ENCODE data around the gene ATP6V0E2.
"Not testable (repeated sequence)": the region's sequence is repeated elsewhere in the genome, so short reads cannot be mapped to it uniquely, and the experiment has no call there.

ATP6V0E2 gene

DNA sequence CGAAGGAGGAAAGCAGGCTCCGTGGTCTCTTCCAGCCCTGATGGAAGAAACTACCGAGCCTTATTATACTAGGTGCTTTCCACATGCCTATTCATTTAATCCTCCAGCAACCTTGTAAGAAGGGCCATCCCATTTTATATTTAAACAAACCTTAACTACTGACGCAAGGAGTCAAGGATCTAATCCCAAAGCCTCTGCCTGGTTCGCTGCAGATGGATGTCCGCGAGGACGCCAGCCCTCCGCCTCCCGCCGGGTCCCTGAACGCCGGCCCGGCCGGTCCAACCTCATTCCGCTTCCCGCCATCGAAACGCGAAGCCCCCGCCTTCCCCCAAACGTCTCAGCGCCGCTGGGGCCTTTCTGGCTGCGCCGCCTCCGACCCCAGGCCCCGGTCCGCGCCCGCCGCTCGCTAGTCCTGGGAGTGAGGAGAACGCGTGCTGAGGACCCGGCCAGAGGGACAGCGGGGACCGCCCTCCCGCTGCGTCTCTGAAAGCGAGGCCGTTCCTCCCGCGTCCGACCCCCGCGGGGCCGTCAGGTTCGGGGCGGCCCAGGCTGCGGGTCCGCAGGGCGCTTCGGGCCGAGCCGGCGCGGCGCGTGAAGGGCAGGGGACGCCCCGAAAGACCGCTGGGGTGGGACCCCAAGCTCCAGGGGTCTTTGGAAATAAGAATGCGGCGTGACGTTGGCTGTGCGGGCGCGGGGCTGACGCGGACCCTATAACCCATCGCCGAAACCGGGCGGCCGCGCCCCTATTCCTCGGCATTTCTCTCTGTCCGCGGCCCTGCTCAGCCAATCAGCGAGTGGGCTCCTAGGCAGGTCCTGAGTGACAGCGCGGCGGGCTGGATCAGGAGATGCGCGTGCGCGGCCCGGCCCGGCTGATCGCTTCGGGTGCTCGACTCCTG, at the start of gene ATP6V0E2:
TSS of gene ATP6V0E2 (plus strand) at position 896 of the 896 bp plus-strand sequence. CDS start 97 bp downstream, outside the sequence.
- peak; percentile 94 for DNase-seq

GRCh38 chr7:149824301-149824741, 49.4 kb upstream of the ATP6V0E2 start:
- DNase-seq = no peak

DNA sequence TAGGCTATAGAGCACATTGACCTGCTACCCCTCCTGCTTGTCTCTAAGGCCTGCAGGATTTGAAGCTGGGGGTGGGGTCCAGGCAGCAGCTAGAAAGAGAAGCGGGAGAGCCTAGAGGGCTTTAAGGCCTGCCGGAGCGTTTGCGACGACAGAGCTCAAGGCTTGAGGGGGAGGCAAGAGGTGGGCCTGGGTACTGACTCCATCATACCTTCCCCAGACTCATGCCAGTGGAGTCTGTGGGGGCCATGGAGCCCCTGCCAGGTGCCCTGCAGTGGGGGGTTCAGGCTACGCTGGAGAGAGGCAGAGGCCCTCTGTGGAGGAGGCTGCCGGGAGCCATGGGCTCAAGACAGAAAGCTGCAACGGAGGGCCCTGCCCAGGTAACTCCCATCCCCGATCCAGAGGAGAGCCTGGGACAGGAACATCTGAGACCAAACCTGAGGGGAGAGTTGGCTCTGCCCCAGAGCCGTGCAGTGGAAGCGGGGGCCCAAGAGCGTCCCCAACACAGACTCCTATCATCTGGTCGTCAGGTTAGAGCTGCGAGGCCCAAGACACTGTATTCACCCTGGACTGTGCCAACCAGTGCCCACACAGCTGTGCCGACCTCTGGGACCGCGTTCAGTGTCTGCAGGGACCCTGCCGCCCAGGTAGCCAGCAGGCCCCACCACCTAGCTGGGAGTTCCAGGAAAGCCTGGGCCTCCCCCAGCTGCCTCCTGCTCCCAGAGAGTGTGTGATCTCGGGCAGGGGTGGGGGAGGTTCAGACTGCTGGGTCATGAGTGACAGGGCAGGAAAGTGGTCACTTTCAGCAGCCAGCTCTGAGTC, 48.8 kb upstream of the ATP6V0E2 start:
- DNase-seq = no peak

DNA sequence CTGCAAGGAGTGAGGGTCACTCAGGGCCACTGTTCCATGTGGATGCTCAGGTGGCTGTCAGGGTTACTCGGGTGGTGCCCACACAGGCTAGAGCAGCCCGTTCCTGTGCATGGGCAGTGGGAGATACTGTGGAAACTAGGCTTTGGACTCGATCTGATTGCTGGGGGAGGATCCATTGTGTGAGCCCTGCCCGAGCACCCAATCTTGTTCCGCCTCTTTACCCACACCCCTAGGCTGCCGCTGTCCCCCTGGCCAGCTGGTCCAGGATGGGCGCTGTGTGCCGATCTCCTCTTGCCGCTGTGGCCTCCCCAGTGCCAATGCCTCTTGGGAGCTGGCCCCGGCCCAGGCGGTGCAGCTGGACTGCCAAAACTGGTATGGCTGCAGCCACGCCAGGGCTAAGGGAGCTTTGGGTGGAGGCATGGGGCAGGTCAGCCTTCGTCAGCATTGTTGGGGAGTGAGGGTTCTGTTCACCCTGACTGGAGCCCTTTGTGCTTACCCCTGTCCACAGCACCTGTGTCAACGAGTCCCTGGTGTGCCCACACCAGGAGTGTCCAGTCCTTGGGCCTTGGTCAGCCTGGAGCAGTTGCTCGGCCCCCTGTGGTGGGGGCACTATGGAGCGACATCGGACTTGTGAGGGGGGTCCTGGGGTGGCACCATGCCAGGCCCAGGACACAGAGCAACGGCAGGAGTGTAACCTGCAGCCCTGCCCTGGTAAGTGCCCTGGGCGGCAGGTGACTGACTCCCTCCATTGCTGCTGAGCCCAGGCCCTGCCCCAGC, 48.0 kb upstream of the ATP6V0E2 start:
- no peak for DNase-seq

DNA sequence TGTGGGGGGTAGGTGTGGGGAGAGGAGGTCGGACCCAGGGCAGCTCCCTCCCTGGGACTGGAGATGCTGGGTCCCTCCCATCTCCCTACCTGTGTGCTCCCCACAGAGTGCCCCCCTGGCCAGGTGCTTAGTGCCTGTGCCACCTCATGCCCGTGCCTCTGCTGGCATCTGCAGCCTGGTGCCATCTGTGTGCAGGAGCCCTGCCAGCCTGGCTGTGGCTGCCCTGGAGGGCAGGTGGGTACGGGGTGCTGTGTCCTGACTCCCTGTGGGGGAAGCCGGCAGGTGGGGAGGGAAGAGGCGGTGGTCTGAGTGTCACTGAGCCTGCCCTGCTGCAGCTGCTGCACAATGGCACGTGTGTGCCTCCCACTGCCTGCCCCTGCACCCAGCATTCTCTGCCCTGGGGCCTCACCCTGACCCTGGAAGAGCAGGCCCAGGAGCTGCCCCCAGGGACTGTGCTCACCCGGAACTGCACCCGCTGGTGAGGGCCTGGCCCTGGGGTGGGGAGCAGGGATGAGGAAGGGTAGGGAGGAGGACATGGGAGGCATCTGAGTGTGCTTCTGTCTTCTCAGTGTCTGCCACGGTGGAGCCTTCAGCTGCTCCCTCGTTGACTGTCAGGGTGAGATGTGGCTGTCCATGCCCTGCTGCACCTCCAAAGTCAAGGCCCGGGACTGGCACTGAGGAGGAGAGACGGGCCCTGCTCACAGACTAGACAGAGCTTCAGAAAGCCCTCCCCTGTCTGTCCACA, 47.3 kb upstream of the ATP6V0E2 start:
- DNase-seq = no peak

DNA sequence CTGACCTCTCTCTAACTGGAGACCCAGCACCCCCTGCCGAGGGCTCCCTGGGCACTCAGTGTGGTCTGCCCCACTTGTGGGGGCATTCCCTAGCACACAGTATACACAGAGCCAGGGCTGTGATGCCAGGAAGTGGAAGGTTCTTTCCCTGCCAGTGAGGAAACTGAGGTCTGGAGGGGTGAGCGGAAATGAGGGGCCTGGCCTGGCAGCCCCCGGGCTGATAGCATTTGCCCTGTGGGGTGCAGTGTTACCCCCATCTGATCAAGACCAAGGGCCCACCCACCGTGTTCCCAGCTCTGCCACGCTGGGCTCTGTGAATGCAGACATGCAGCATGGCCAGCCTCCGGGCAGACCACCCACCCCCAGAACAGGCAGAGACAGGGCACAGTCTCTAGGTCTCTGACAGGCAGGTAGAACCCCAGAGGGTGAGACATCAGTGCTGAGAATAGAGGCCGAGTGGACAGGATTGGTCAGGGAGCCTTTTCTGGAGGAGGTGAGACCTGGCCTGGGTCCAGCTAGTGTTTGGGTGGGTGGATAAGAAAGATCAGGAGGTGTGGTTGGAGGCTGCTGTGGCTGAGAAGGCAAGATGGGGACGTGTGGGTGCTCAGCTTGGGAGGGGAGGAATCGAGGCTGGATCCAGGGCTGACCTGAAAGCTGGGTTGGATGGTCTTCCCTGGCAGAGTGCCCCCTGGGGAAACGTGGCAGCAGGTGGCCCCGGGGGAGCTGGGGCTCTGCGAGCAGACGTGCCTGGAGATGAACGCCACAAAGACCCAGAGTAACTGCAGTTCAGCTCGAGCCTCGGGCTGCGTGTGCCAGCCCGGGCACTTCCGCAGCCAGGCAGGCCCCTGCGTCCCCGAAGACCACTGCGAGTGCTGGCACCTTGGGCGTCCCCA, 46.4 kb upstream of the ATP6V0E2 start:
- DNase-seq = no peak

- no peak for DNase-seq
Observed at GRCh38 chr7:149828357-149829309, 45.1 kb upstream of the ATP6V0E2 start.

GRCh38 chr7:149830527-149830926, 43.2 kb upstream of the ATP6V0E2 start:
- not testable (repeated sequence) for DNase-seq

DNA sequence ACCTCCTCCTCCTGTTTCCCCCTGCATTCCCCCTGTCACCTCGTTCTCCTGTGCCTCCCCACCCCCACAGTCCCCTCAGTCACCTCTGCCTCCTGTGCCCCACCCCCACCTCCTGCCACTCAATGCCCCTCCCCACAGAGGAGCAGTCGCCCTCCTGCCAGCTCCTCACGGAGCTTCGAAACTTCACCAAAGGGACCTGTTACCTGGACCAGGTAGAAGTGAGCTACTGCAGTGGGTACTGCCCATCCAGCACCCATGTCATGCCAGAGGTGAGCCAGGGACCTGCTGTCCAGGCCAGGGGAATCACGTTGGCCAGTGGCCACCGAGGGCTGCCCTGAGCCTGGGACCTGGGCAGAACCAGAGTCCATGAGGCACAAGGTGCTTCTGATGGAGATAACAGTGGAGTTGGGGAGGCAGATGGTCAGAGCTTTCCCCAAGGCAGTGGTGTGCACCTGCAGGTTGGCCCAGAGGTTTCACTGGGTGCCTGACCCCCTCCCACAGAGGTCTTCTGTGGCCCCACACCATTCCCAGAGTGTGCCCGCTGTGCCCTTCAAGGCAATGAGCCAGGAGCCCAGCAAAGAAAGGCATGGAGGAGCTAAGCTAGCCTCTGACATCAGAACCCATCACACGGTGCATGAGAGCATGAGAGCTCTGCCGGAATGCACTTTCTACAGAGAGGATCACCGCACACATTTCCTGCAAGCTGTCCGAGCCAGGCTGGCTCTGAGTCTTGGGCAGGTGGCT, 42.6 kb upstream of the ATP6V0E2 start:
- no peak for DNase-seq

DNA sequence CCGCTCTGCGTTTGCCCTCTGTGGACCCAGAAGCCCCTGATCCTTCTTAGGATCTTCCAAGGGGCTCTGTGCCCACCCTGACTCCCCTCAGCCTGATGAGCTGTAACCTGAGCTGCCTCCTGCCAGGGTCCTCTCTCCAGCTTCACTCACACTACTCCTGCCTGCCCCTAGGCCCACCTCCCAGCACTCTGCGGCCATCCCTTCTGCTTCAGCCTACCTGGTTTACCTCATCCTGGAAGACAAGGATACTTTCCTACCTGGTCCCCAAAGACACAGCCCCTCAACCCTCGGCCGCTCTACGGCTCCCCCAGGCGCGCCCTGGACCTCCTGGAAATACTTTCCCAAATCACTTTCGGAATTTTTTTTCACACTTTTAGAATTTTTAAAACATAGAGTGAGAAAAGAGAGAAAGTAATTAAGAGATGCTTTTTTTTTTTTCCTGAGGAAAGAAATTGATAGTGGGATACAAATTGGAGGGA, 42.0 kb upstream of the ATP6V0E2 start:
- no peak for DNase-seq

DNA sequence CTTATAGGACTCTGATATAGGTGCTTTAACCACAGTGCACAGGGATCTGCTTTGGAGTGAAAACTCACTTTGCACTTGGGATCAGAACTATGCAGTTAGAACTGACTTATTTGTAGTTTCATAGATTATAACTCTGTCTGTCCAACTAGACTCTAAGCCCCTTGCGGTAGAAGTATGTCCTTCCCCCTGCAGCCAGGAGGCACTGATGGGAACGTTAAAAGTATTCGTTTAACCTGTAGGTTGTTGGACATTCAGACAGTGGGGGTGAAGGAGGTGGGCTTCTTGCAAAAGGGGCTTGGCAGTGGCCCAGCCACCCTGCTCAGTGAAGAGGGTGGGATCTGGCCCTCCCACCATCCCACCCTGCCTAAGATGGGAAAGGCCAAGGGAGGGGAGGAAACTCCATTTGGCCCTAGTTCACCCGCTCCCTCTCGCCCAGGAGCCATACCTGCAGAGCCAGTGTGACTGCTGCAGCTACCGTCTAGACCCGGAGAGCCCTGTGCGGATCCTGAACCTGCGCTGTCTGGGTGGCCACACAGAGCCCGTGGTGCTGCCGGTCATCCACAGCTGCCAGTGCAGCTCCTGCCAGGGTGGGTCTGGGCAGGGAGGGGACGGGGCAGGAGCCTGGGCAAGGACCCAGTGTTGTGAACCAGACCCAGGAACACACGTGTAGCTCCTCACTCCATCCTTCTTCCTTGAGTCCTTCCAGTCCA, 41.3 kb upstream of the ATP6V0E2 start:
- no peak for DNase-seq

DNA sequence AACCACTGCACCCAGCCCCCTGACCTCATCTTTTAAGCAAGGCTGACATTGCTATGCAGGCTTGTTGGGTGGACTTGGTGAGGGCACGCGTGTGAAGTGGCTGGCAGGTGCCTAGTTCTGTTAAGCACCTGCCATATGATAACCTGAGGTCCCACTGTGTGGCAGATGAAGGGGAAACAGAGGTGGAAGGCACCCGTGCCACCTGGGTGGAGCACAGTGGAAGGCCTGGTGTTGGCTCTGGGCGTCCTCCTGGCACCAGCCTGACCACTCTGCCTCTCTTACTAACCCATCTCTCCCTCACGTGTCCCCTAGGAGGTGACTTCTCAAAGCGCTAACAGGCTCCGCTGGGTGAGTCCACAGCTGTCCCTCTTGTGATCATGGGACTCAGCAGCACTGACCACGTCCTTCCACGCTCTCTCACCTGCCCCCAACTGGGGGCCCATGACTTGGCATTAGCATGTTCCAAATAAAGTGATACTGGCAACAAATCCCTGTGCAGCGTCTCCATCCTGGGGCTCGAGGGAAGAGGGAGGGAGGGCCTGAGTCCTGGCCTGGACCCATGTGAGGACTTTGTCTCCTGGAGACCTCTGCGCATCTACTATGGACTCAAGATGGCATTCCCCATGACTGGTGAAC, 40.2 kb upstream of the ATP6V0E2 start:
- no peak for DNase-seq

- DNase-seq = no peak
Observed at GRCh38 chr7:149834601-149835000, 39.2 kb upstream of the ATP6V0E2 start.

DNA sequence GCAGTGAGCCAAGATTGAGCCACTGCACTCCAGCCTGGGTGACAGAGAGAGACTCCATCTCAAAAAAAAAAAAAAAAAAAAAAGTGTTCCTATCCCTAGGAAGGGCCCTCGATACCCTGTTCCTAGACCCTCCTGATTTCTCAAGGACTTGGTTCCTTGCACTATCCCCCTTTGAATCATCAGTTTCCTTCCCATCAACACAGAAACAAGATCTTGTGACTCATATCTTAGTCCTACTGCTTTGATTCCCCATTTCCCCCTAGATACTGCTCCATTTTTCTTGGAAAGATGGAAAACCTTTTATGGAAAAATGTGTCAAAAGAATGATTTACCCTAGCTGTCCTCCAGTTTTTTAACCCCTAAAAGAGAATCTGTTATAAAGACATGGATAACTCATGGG, 37.3 kb upstream of the ATP6V0E2 start:
- DNase-seq = no peak

DNA sequence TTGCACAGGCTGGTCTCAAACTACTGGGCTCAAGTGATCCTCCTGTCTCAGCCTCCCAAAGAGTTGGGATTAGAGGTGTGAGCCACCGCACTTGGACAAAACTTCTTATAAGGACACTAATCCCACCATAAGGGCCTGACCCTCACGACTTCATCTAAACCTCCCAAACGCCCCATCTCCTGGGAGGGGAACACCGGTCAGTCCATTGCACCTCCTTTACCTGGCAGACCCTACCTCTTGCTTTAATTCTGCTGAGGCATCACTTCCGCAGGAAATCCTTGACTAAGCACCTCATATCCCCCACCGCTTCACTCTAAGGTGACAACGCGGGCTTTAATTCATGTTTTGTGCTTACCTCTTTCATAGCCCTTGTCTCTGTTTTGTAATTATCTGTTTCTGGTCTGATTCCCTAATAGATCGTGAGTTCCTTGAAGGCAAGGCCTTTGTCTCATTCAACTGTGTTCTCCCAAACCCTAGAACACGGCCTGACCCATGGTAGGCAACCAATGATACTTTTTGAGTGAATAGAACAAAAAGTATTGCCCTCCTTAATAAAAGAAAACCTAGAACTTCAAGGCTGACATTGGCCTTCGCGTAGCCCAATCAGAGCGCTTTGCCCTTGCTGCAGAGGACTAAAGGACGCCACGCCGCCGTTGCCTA, 36.1 kb upstream of the ATP6V0E2 start:
- DNase-seq = no peak

DNA sequence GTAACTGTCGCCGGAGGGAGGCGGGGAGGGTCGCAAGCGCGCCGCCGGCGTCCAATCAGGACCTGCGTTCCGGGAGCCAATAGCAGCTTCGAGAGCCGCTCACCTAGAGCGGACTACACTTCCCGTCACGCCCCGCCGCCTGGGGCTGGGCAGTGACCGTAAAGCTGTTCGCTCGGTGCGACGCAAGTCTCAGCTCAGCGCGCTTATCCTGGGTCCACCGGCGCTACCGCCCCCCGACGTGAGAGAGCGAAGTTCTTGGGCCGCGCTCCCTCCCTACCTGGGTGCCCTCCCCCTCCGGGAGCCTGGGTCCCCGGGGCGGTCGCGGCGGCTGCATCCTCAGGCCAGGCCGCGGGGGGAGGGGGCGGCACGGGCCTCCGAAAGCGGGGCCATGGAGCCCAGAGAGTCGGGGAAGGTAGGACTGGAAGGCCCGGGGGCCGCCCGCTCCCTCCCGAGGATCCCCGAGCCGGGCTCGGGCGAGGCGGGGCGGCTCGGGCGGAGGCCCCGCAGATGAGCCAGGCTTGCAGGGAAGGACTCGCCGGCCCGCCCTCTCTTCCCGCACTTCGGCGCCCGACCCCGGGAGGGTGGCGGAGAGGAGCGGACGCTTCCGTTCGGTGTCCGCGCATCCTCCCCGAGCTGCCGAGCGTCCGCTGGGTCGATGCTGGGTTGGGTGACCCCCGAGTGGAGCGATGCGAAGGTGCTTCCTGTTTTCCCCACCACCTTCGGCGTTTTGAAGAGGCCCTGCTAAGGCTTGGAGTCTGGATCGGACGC, 35.4 kb upstream of the ATP6V0E2 start, which contains the start of gene ZNF862:
TSS of gene ZNF862 (plus strand) at position 152 of the 768 bp plus-strand sequence. CDS start at position 389, 237 bp downstream.
- peak; percentile 98 for DNase-seq
